Stimulated activated CD4-positive, alpha-beta T cell treated with anti-CD3 and anti-CD28 coated beads, TNF-alpha, amount 100 ng/mL, for 1 hour (primary cell): ENCODE measurements around the gene COL5A1.
"Not testable (repeated sequence)": the region's sequence is repeated elsewhere in the genome, so short reads cannot be mapped to it uniquely, and the experiment has no call there.

Experiments
- DNase-seq, 3 donors: peaks; one replicate each; pipeline ENCODE4 v3.0.0-alpha.2; 2020; ENCODE audit warnings: low read depth in 3 of 3, low spot score in 1 of 3

The COL5A1 gene

GRCh38 chr9:134690301-134690751 is 48.7 kb downstream of the COL5A1 start:
- no peak for DNase-seq

- no peak for DNase-seq
Measured at GRCh38 chr9:134690946-134691694, 49.5 kb downstream of the COL5A1 start.

DNA sequence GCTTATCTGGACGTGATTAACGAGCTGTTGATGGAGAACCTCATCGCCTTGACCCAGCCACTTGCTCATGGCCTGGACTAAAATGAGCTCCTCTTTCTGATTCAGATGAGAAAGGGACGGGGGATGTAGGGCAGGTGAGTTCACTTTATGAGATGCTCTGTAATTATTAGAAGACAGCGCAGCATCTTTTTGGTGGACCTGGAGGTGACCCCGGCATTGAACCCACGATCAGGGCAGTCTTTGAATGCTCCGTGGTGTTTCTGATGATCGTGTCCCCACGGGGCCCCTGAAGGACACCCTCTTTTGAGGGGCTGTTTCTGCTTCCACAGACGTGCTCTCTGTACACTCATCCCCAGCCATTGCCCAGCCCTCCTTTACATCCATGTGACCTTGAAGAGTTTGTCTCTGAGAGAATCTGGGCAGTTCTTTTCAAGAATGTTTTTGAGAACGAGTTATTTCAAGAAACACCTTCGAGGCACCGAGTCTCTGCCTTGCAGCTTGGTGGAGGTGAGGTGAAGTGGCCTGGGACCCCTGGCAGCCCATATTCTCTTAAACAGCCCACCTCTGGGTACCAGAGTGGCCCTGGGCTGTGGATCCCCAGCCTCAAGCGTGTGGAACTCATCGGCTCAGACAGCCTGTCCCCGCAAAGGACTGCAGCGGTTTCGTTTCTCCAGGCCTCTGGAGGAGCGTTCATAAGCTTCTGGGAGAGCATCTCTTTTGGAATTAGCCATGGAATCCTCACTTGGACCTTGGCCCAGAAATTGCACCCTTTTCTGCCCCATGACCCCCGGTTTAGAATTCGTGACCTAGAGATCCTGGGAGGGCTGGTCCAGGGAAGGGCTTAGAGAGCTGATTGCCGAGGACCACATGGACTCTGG is 50.3 kb downstream of the COL5A1 start:
- DNase-seq = no peak

DNA sequence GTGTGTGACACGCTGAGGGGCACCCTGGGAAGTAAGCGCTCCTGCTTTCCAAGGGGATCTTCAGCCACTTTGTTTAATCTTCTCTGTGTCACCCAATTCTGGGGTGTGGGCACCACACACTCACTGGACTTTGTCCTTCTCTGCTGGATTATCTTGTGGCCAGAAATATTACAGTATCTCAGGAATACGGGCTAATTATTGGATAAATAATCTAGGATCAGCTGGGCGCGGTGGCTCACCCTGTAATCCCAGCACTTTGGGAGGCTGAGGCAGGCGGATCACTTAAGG is 50.9 kb downstream of the COL5A1 start:
- no peak for DNase-seq

DNA sequence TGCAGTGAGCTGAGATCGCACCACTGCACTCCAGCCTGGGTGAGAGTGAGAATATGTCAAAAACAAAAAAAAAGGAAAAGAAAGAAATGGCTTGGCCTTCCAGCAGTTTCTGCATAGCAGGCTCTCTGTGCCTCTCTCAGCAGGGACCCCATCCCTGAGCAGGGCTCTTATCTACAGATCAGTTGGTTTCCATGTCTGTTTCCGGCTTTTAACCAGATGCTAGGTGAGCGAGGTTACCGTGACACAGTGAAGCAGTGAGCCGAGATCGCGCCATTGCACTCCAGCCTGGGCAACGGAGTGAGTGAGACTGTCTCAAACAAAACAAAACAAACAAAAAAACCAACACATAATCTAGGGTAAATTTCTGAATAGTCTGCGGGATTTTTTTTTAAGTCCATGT is 51.4 kb downstream of the COL5A1 start:
- DNase-seq = no peak

- no peak for DNase-seq
Measured at GRCh38 chr9:134693641-134694367, 52.2 kb downstream of the COL5A1 start.

DNA sequence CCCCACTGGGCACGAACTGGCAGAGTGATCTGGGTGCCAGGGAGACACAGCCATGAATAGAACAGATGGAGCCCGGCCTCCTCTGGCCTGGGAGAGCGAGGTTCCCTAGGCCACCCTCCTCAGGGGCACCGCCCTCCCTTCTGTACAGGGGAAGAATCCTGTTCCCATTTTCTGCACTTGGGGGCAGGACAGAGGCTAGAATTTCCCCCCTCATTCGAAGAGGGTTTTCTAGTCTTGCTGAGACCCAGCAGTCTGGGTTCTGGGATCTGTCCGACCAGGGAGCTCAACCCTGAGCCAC is 52.7 kb downstream of the COL5A1 start:
- no peak for DNase-seq

DNA sequence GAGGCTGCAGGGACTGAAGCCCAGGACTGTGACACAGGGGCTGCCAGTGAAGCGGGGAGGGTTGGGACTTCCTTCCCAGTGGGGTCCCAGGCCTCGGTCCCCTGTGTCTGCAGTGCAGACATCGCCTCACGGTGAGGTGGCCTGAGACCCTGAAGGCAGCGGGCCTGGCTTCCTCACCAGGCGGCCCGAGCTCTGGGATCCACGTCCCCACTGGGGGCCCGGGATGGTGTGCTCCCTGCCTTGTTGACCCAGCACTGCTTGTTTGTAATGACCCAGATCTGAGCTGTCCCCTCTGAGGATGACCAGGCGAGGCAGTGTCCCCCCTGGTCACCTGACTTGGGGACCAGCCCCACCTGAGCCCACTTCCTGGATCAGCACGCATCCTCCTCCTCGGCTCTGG is 53.1 kb downstream of the COL5A1 start:
- DNase-seq = no peak

- no peak for DNase-seq
Measured at GRCh38 chr9:134695144-134695543, 53.5 kb downstream of the COL5A1 start.

- no peak for DNase-seq
Measured at GRCh38 chr9:134696433-134696832, 54.8 kb downstream of the COL5A1 start.

GRCh38 chr9:134698111-134698510 is 56.5 kb downstream of the COL5A1 start:
- DNase-seq = no peak

- DNase-seq = peak in 2 of 3 donors; percentile 7 to 14
Measured at GRCh38 chr9:134698587-134699342, 57.2 kb downstream of the COL5A1 start.

GRCh38 chr9:134699343-134699740 is 57.7 kb downstream of the COL5A1 start:
- no peak for DNase-seq

DNA sequence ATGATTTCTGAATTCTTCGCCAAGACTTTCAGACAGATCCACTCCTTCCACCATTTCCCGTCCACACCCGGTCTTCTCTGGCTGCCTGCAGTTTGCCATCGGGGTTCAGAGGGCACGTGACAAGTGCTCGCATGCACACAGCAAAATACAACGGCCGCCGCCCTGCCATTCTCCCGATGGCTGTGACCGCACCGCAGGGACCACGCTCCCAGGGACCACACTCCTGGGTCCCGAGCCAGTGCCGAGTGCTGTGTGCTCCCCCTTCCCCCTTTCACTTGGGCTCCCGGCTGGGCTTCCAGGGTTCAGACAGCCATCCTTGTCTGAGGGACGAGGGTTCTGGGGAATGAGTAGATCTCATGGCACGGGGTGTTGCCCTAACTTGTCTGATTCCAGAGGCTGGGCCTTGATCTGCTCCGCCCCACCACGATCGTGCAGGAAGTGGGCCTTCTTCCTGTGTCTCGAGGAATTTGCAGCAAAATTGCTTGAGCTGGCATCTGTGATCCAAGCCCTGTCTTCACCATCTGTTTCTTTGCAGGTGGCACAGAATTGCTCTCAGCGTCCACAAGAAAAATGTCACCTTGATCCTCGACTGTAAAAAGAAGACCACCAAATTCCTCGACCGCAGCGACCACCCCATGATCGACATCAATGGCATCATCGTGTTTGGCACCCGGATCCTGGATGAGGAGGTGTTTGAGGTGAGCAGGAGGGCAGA is 59.2 kb downstream of the COL5A1 start:
- DNase-seq = no peak

- no peak for DNase-seq
Measured at GRCh38 chr9:134701581-134702259, 60.1 kb downstream of the COL5A1 start.

DNA sequence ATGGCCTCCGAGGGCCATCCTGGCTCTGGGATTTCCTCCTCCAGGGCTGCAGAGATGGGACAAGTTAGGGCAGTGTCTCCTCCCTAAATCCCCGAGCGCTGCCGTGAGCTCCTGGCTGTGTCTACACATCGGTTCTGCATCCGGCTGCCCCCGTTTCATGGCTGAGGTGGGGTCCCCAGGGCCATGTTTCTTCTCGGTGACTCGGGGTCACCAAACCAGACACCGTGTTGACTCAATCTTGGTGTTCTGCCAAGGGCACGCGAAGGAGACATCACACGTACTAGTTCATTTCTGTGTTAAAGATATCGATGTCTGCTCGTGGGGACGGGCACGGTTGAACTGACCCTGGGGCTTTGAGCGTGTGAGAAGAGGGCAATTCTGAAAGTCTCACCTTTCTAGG is 60.7 kb downstream of the COL5A1 start:
- no peak for DNase-seq

GRCh38 chr9:134703730-134704114 is 62.1 kb downstream of the COL5A1 start:
- not testable (repeated sequence) for DNase-seq

GRCh38 chr9:134704498-134704897 is 62.9 kb downstream of the COL5A1 start:
- DNase-seq = no peak

- DNase-seq = no peak
Measured at GRCh38 chr9:134705786-134706185, 64.2 kb downstream of the COL5A1 start.

GRCh38 chr9:134706522-134706921 is 64.9 kb downstream of the COL5A1 start:
- no peak for DNase-seq
